H9 (cell line): ENCODE data around the gene LEMD1. TPM values are rescaled to one million over a fixed set of nuclear protein-coding genes. Genes with fewer than 3 reads are reported as not detected.

ENCODE experiments used
- DNase-seq: peaks from one replicate; pipeline ENCODE4 v3.0.0-alpha.2; 2017
- H2AFZ ChIP-seq: one replicate; pipeline ENCODE4 v1.6.1; 2013; ENCODE audit warnings: mild to moderate bottlenecking, low read length, control low read depth, moderate library complexity
- H2AK5ac ChIP-seq: 2 replicates; pipeline ENCODE4 v1.6.1; 2013; ENCODE audit warnings: low read length, control low read depth, mixed read lengths; ENCODE audit not compliant: insufficient read length
- H2BK120ac ChIP-seq: one replicate; pipeline ENCODE4 v1.6.1; 2013; ENCODE audit warnings: low read depth, mild to moderate bottlenecking, low read length, control low read depth, inconsistent platforms; ENCODE audit not compliant: poor library complexity, severe bottlenecking
- H2BK12ac ChIP-seq: 2 replicates; pipeline ENCODE4 v1.6.1; 2013; ENCODE audit warnings: low read length, control low read depth, mixed read lengths, low read depth; ENCODE audit not compliant: insufficient read length
- H2BK15ac ChIP-seq: 2 replicates; pipeline ENCODE4 v1.6.1; 2013; ENCODE audit warnings: low read depth, low read length, control low read depth
- H2BK20ac ChIP-seq: one replicate; pipeline ENCODE4 v1.6.1; 2013; ENCODE audit warnings: low read depth, mild to moderate bottlenecking, low read length, control low read depth, inconsistent platforms; ENCODE audit not compliant: poor library complexity, severe bottlenecking
- H2BK5ac ChIP-seq: 2 replicates; pipeline ENCODE4 v1.6.1; 2013; ENCODE audit warnings: low read length, control low read depth, mixed read lengths; ENCODE audit not compliant: insufficient read length
- H3K14ac ChIP-seq: 2 replicates; pipeline ENCODE4 v1.6.1; 2013; ENCODE audit warnings: low read length, control low read depth; ENCODE audit not compliant: insufficient read depth
- H3K18ac ChIP-seq: 2 replicates; pipeline ENCODE4 v1.6.1; 2013; ENCODE audit warnings: low read depth, mild to moderate bottlenecking, mixed read lengths, low read length, control low read depth; ENCODE audit not compliant: insufficient read length
- H3K23ac ChIP-seq: 2 replicates; pipeline ENCODE4 v1.6.1; 2013; ENCODE audit warnings: low read length, control low read depth, mixed read lengths, low read depth; ENCODE audit not compliant: insufficient read length
- H3K23me2 ChIP-seq: 2 replicates; pipeline ENCODE4 v1.6.1; 2013; ENCODE audit warnings: low read depth, mild to moderate bottlenecking, mixed read lengths, low read length, control low read depth; ENCODE audit not compliant: insufficient read length, poor library complexity, severe bottlenecking
- H3K27ac ChIP-seq: 2 replicates; pipeline ENCODE4 v1.5.1; 2013; ENCODE audit warnings: low read length, control low read depth, mixed read lengths, low read depth; ENCODE audit not compliant: insufficient read length
- H3K27me3 ChIP-seq: 2 replicates; pipeline ENCODE4 v1.6.1; 2013; ENCODE audit warnings: low read length, control low read depth, inconsistent platforms; ENCODE audit not compliant: insufficient read depth
- H3K4ac ChIP-seq: 2 replicates; pipeline ENCODE4 v1.6.1; 2013; ENCODE audit warnings: low read depth, mild to moderate bottlenecking, control low read depth, inconsistent platforms, low read length, moderate library complexity
- H3K4me1 ChIP-seq: 2 replicates; pipeline ENCODE4 v1.6.1; 2013; ENCODE audit warnings: low read length, control low read depth, inconsistent platforms; ENCODE audit not compliant: insufficient read depth
- H3K4me2 ChIP-seq: 2 replicates; pipeline ENCODE4 v1.6.1; 2013; ENCODE audit warnings: low read length, control low read depth, mixed read lengths; ENCODE audit not compliant: insufficient read length, insufficient read depth
- H3K56ac ChIP-seq: 2 replicates; pipeline ENCODE4 v1.6.1; 2013; ENCODE audit warnings: low read depth, mild to moderate bottlenecking, mixed read lengths, low read length, control low read depth; ENCODE audit not compliant: insufficient read length
- H3K79me1 ChIP-seq: 2 replicates; pipeline ENCODE4 v1.6.1; 2013; ENCODE audit warnings: low read depth, mild to moderate bottlenecking, moderate library complexity, low read length, control low read depth, inconsistent platforms; ENCODE audit not compliant: insufficient read depth, poor library complexity, severe bottlenecking
- H3K79me2 ChIP-seq: 2 replicates; pipeline ENCODE4 v1.6.1; 2013; ENCODE audit warnings: low read length, control low read depth, inconsistent platforms; ENCODE audit not compliant: insufficient read depth
- H3K9ac ChIP-seq: 2 replicates; pipeline ENCODE4 v1.6.1; 2013; ENCODE audit warnings: low read length, control low read depth, mixed read lengths; ENCODE audit not compliant: insufficient read length; ENCODE audit errors: extremely low read depth
- H3K9me3 ChIP-seq: one replicate; pipeline ENCODE4 v1.6.1; 2013; ENCODE audit warnings: low read depth, low read length, inconsistent platforms; ENCODE audit not compliant: control insufficient read depth
- H3T11ph ChIP-seq: one replicate; pipeline ENCODE4 v1.6.1; 2013; ENCODE audit warnings: mild to moderate bottlenecking, low read length, control low read depth, inconsistent platforms
- H4K20me1 ChIP-seq: one replicate; pipeline ENCODE4 v1.6.1; 2013; ENCODE audit not compliant: control insufficient read depth, insufficient read length, insufficient read depth
- H4K5ac ChIP-seq: 2 replicates; pipeline ENCODE4 v1.6.1; 2013; ENCODE audit warnings: low read depth, mild to moderate bottlenecking, mixed read lengths, low read length, control low read depth; ENCODE audit not compliant: insufficient read length
- H4K8ac ChIP-seq: replicated peaks from 2 replicates; pipeline ENCODE4 v1.6.1; 2013; ENCODE audit warnings: low read length, control low read depth, mixed read lengths, low read depth; ENCODE audit not compliant: insufficient read length
- H4K91ac ChIP-seq: 2 replicates; pipeline ENCODE4 v1.6.1; 2013; ENCODE audit warnings: low read depth, mild to moderate bottlenecking, moderate library complexity, mixed read lengths, low read length, control low read depth; ENCODE audit not compliant: insufficient read length
- H3K27ac Mint-ChIP-seq, 3 experiments: 2 replicates in 2 of 3; 3 replicates in 1 of 3; pipeline ENCODE4 v1.8.0; 2020 to 2021; ENCODE audit warnings: mixed read lengths in 3 of 3, mild to moderate bottlenecking in 1 of 3, moderate library complexity in 1 of 3
- H3K27me3 Mint-ChIP-seq: 2 replicates; pipeline ENCODE4 v1.8.0; 2021; ENCODE audit warnings: low read depth, mild to moderate bottlenecking, moderate library complexity, mixed read lengths
- H3K36me3 Mint-ChIP-seq, 3 experiments: 2 replicates in 2 of 3; 3 replicates in 1 of 3; pipeline ENCODE4 v1.8.0; 2020 to 2021; ENCODE audit warnings: low read depth in 3 of 3, mixed read lengths in 3 of 3; ENCODE audit not compliant: insufficient read depth in 1 of 3
- H3K4me1 Mint-ChIP-seq, 2 experiments: 2 replicates each; pipeline ENCODE4 v1.8.0; 2020; ENCODE audit warnings: mixed read lengths in 2 of 2
- H3K4me3 Mint-ChIP-seq, 2 experiments: 2 replicates in 1 of 2; 3 replicates in 1 of 2; pipeline ENCODE4 v1.8.0; 2020 to 2021; ENCODE audit warnings: mild to moderate bottlenecking in 2 of 2, mixed read lengths in 2 of 2, moderate library complexity in 1 of 2
- H3K9me3 Mint-ChIP-seq, 2 experiments: 2 replicates in 1 of 2; 3 replicates in 1 of 2; pipeline ENCODE4 v1.8.0; 2020; ENCODE audit warnings: mild to moderate bottlenecking in 2 of 2, mixed read lengths in 2 of 2, moderate library complexity in 1 of 2
- WGBS: extraction: QIAGEN DNeasy Blood & Tissue Kit; methylation state at CpG from one replicate; pipeline ENCODE4 v1.1.7; 2013; ENCODE audit warnings: missing lambda C conversion rate, low lambda C conversion rate, mixed read lengths; ENCODE audit not compliant: insufficient read length; ENCODE audit errors: extremely low coverage; 5-methylcytosine and 5-hydroxymethylcytosine counted together
- total RNA-seq: library from RNA; stranded (reverse); gene quantifications from 2 replicates; pipeline ENCODE4 v1.2.1, GENCODE V29; 2021
- TF ChIP-seq, protein P1 (sequence below): fragments of 200-600 bp; sonication (generic); conservative IDR thresholded peaks from 3 replicates; pipeline ENCODE4 v1.8.0; 2021; ENCODE audit warnings: antibody characterized with exemption, mild to moderate bottlenecking

Gene LEMD1
- total RNA-seq, 1 experiment from 2014 or later = 11.8 TPM

DNA sequence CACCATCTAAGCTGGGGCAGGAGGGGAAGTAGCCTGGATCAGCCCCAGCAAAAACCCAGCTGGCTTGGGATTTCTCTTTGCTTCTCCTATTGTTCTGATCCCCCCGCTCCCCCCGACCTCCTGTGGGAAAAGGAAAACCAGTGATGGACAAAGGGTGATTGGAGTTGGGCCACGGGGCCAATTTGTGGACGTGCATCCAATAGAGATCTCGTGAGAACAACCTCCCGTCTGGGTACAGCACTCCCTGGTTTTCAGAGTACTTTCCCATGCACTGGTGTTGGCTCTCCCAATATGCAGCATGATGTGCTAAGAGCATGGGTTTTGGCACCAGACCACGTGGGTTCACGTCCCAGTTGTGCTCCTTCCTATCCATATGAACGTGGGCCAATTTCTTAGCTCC, 25.0 kb upstream of the LEMD1 start:
- no peak overlapping the region for H4K8ac ChIP-seq
- peaks cover 13% of the 10 kb centered on the region for H3K23me2 ChIP-seq
- H3K9ac ChIP-seq = no peak overlapping the region
- no peaks in the 10 kb centered on the region for H4K20me1 ChIP-seq
- H3K4me3 Mint-ChIP-seq = peak overlapping the region; percentile 71
- H2BK15ac ChIP-seq = no peak overlapping the region
- H3K9me3 ChIP-seq = no peaks in the 10 kb centered on the region
- H3K56ac ChIP-seq = no peak overlapping the region
- H3K27me3 ChIP-seq = no peaks in the 10 kb centered on the region; the same call in 1 of the 2 replicates
- H3K27ac ChIP-seq = no peak overlapping the region
- no peak overlapping the region for H3K23ac ChIP-seq
- no peak overlapping the region for H3K4ac ChIP-seq
- peaks cover 91 to 94% of the 10 kb centered on the region in 2 experiments for H3K4me1 Mint-ChIP-seq
- H3K36me3 Mint-ChIP-seq = peaks cover 0 to 24% (median 4%) of the 10 kb centered on the region in 3 experiments; a peak in 4 of 7 replicates
- TF ChIP-seq, protein P1, sequence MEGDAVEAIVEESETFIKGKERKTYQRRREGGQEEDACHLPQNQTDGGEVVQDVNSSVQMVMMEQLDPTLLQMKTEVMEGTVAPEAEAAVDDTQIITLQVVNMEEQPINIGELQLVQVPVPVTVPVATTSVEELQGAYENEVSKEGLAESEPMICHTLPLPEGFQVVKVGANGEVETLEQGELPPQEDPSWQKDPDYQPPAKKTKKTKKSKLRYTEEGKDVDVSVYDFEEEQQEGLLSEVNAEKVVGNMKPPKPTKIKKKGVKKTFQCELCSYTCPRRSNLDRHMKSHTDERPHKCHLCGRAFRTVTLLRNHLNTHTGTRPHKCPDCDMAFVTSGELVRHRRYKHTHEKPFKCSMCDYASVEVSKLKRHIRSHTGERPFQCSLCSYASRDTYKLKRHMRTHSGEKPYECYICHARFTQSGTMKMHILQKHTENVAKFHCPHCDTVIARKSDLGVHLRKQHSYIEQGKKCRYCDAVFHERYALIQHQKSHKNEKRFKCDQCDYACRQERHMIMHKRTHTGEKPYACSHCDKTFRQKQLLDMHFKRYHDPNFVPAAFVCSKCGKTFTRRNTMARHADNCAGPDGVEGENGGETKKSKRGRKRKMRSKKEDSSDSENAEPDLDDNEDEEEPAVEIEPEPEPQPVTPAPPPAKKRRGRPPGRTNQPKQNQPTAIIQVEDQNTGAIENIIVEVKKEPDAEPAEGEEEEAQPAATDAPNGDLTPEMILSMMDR = no peak
- no peak overlapping the region for H2BK20ac ChIP-seq
- H3K79me1 ChIP-seq = no peaks in the 10 kb centered on the region
- no peaks in the 10 kb centered on the region for H3K79me2 ChIP-seq
- H2BK120ac ChIP-seq = no peak overlapping the region
- H3K14ac ChIP-seq = no peak overlapping the region
- no peak overlapping the region for H2AK5ac ChIP-seq
- no CpG with 5 or more reads among the region's 9 CpGs for WGBS
- no peak overlapping the region for H3K18ac ChIP-seq
- peak overlapping the region; percentile 42 to 96 (median 44); a peak in 6 of 7 replicates for H3K27ac Mint-ChIP-seq
- DNase-seq = no peak
- H3K4me2 ChIP-seq = peak overlapping the region; percentile 16
- peaks cover 9% of the 10 kb centered on the region for H3K27me3 Mint-ChIP-seq
- no peak overlapping the region for H2AFZ ChIP-seq
- H4K91ac ChIP-seq = no peak overlapping the region
- H4K5ac ChIP-seq = no peak overlapping the region
- H2BK5ac ChIP-seq = no peak overlapping the region
- H3T11ph ChIP-seq = no peak overlapping the region
- no peaks in the 10 kb centered on the region for H3K9me3 Mint-ChIP-seq
- no peak overlapping the region for H2BK12ac ChIP-seq
- H3K4me1 ChIP-seq = peaks cover 56% of the 10 kb centered on the region
